Pancreas (tissue), 10 donors: ENCODE results near the gene PCDHAC2. TPM values are rescaled to one million over a fixed set of nuclear protein-coding genes. Genes with fewer than 3 reads are reported as not detected.

ENCODE experiments used
- ATAC-seq, 4 donors: fragments of 200-7000 bp; cut with Tn5 transposase; one replicate each; pipeline versions ENCODE4 v1.8.0 to v1.9.1; 2020; ENCODE audit warnings: mild to moderate bottlenecking in 4 of 4, moderate library complexity in 4 of 4
- DNase-seq, 6 donors: peaks; one replicate each; pipeline ENCODE4 v3.0.0-alpha.2; 2020
- FAIRE-seq: peaks from 2 replicates; lab custom pipeline; 2012; peaks lifted over from hg19 to GRCh38; lab: Jason Lieb, UNC
- H3K27ac ChIP-seq, 4 donors: fragments of 200-600 bp; sonication (generic); 1 replicate in 3 of 4; 2 replicates in 1 of 4; pipeline versions ENCODE4 v1.5.0 to v1.8.0; 2020
- H3K27me3 ChIP-seq, 4 donors: fragments of 200-600 bp; one replicate each; pipeline ENCODE4 v1.8.0; 2021
- H3K36me3 ChIP-seq, 3 donors: fragments of 200-600 bp; sonication (generic) in 1 of 3; one replicate each; pipeline versions ENCODE4 v1.5.0 to v1.8.0; 2020 to 2021
- H3K4me1 ChIP-seq, 3 donors: fragments of 200-600 bp; one replicate each; pipeline ENCODE4 v1.8.0; 2021
- H3K4me3 ChIP-seq, 4 donors: fragments of 200-600 bp; sonication (generic) in 2 of 4; one replicate each; pipeline versions ENCODE4 v1.5.0 to v1.8.0; 2020 to 2021
- H3K9me3 ChIP-seq, 4 donors: fragments of 200-600 bp; one replicate each; pipeline ENCODE4 v1.8.0; 2021
- WGBS, 2 donors: extraction: QIAGEN DNeasy Blood & Tissue Kit; methylation state at CpG; one replicate each; pipeline ENCODE4 v1.1.7; 2013; 5-methylcytosine and 5-hydroxymethylcytosine counted together
- intact Hi-C, 3 donors: fragments of 100-400 bp; cut with DNase I; formaldehyde crosslinking; loops; one replicate each; pipeline versions ENCODE4 v1.11.1 to v1.14.2; 2022
- polyA plus RNA-seq, 2 donors: library from polyadenylated mRNA; stranded (reverse); fragments of 200-250 nt; gene quantifications; one replicate each; pipeline ENCODE4 v1.2.3, GENCODE V29; 2013
- total RNA-seq, 6 donors: library from RNA; stranded (reverse); fragmentation: NEBNext Ultra II Directional in 4 of 6; extraction: Animal tissue kit (Norgen Biotek cat#: 25700) in 4 of 6; gene quantifications; one replicate each; pipeline versions ENCODE4 v1.2.1 to v1.2.4, GENCODE V29; 2021 to 2023
- TF ChIP-seq, protein P1 (sequence below), 4 donors: fragments of 200-600 bp; sonication (generic) in 3 of 4; IDR thresholded peaks; one replicate each; pipeline versions ENCODE4 v1.5.0 to v1.8.0; 2021; ENCODE audit warnings: antibody characterized with exemption in 4 of 4
- donor health status: healthy with polysubstance abuse.
- donor health status: DM: no; HTN: no; CAD: no; lungs with moderate emphysema.
- donor health status: DM: no; HTN: no; CAD: no.
- donor health status: control.
- donor health status: control.
- donor health status: Bipolar disorder and iron deficiency.
- donor health status: DM: yes; HTN: yes; CAD: no.
- donor health status: DM: no; HTN: no; CAD: no.
- donor health status: DM: no; HTN: no; CAD: no.
- donor health status: DM: yes; HTN: yes; CAD: no.

Gene PCDHAC2
- total and polyA plus RNA-seq, 8 donors: 0.08 to 1.1 (median 0.68) TPM

- Histone ChIP-seq H3K27ac (no peak overlapping the region), H3K27me3 (no peaks in the 10 kb centered on the region), H3K4me3 (no peak overlapping the region), H3K9me3 (no peaks in the 10 kb centered on the region), H3K36me3 (no peaks in the 10 kb centered on the region), H3K4me1 (no peaks in the 10 kb centered on the region)
- DNase-seq (no peak), ATAC-seq (no peak), FAIRE-seq (no peak)
- intact Hi-C loops: no loop called here
- TF ChIP-seq, protein P1, sequence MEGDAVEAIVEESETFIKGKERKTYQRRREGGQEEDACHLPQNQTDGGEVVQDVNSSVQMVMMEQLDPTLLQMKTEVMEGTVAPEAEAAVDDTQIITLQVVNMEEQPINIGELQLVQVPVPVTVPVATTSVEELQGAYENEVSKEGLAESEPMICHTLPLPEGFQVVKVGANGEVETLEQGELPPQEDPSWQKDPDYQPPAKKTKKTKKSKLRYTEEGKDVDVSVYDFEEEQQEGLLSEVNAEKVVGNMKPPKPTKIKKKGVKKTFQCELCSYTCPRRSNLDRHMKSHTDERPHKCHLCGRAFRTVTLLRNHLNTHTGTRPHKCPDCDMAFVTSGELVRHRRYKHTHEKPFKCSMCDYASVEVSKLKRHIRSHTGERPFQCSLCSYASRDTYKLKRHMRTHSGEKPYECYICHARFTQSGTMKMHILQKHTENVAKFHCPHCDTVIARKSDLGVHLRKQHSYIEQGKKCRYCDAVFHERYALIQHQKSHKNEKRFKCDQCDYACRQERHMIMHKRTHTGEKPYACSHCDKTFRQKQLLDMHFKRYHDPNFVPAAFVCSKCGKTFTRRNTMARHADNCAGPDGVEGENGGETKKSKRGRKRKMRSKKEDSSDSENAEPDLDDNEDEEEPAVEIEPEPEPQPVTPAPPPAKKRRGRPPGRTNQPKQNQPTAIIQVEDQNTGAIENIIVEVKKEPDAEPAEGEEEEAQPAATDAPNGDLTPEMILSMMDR (IDR thresholded peaks at IDR 0.05): no peak
Measured at GRCh38 chr5:140969880-140970279, 3.6 kb downstream of the PCDHAC2 start.

GRCh38 chr5:140973550-140973949, 7.3 kb downstream of the PCDHAC2 start:
- no peaks in the 10 kb centered on the region for H3K27me3 ChIP-seq
- intact Hi-C loops: no loop called here
- no peaks in the 10 kb centered on the region for H3K36me3 ChIP-seq
- FAIRE-seq (no peak), DNase-seq (no peak), ATAC-seq (no peak)
- no peak overlapping the region for H3K27ac ChIP-seq
- TF ChIP-seq, protein P1 (IDR thresholded peaks at IDR 0.05): no peak
- H3K4me1 ChIP-seq: no peaks in the 10 kb centered on the region
- no peaks in the 10 kb centered on the region for H3K9me3 ChIP-seq
- H3K4me3 ChIP-seq: no peak overlapping the region

GRCh38 chr5:140977003-140977402, 10.7 kb downstream of the PCDHAC2 start:
- TF ChIP-seq, protein P1 (IDR thresholded peaks at IDR 0.05): no peak
- DNase-seq (no peak), FAIRE-seq (no peak), ATAC-seq (peak in 1 of 4 donors; percentile 53)
- no peak overlapping the region for H3K4me3 ChIP-seq
- 77 to 78% methylated on average over 3 of the region's 3 CpGs for WGBS, 2 donors
- H3K27me3 ChIP-seq: no peaks in the 10 kb centered on the region
- intact Hi-C loops: no loop called here
- H3K36me3 ChIP-seq: no peaks in the 10 kb centered on the region
- H3K4me1 ChIP-seq: no peaks in the 10 kb centered on the region
- H3K9me3 ChIP-seq: no peaks in the 10 kb centered on the region
- no peak overlapping the region for H3K27ac ChIP-seq

GRCh38 chr5:140978260-140978659, 12.0 kb downstream of the PCDHAC2 start:
- no peak for DNase-seq
- Histone ChIP-seq H3K27ac (no peak overlapping the region), H3K9me3 (no peaks in the 10 kb centered on the region), H3K36me3 (no peaks in the 10 kb centered on the region), H3K27me3 (no peaks in the 10 kb centered on the region), H3K4me1 (no peaks in the 10 kb centered on the region), H3K4me3 (no peak overlapping the region)
- FAIRE-seq: no peak
- peak in 1 of 4 donors; percentile 60 for ATAC-seq
- intact Hi-C loops: no loop called here
- TF ChIP-seq, protein P1 (IDR thresholded peaks at IDR 0.05): no peak
- WGBS, 2 donors: 57 to 66% methylated on average over 2 of the region's 2 CpGs

DNA sequence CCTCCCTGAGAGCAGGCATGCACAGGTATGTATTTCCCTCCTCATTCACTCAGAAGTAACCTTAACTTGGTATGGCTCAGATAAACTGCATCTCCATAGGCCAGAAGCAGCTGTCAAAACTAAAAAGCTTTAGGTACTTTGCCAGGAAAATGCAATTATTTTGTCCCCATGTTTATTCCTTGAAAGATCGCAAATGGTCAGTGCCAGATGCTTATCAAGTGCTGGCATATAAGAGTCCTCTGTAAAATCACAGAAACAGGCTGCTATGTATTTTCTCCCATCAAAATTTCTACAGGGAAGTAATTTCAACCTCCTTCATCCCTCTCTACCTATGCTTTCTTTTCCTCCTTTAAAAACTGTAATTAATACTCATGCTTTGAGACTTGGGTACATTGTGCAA, 12.7 kb downstream of the PCDHAC2 start:
- Histone ChIP-seq H3K4me3 (no peak overlapping the region), H3K36me3 (no peaks in the 10 kb centered on the region), H3K27ac (no peak overlapping the region), H3K9me3 (no peaks in the 10 kb centered on the region), H3K4me1 (no peaks in the 10 kb centered on the region), H3K27me3 (no peaks in the 10 kb centered on the region)
- no peak for DNase-seq
- no peak for ATAC-seq
- TF ChIP-seq, protein P1 (IDR thresholded peaks at IDR 0.05): no peak
- WGBS, 2 donors: 89 to 96% methylated on average over 1 of the region's 1 CpG
- no peak for FAIRE-seq
- intact Hi-C loops: no loop called here
